Stimulated activated CD4-positive, alpha-beta T cell treated with anti-CD3 and anti-CD28 coated beads, Interleukin-12 subunit alpha, Interleukin-12 subunit beta, amount 100 ng/mL, for 4 hours (primary cell): ENCODE data around the gene TRPV2.

Experiments used
- DNase-seq: peaks from one replicate; pipeline ENCODE4 v3.0.0-alpha.2; 2020

Gene TRPV2

GRCh38 chr17:16407911-16408588, 7.3 kb upstream of the TRPV2 start:
- no peak for DNase-seq

- DNase-seq: no peak
Observed at GRCh38 chr17:16417399-16417798, 2.0 kb downstream of the TRPV2 start.

DNA sequence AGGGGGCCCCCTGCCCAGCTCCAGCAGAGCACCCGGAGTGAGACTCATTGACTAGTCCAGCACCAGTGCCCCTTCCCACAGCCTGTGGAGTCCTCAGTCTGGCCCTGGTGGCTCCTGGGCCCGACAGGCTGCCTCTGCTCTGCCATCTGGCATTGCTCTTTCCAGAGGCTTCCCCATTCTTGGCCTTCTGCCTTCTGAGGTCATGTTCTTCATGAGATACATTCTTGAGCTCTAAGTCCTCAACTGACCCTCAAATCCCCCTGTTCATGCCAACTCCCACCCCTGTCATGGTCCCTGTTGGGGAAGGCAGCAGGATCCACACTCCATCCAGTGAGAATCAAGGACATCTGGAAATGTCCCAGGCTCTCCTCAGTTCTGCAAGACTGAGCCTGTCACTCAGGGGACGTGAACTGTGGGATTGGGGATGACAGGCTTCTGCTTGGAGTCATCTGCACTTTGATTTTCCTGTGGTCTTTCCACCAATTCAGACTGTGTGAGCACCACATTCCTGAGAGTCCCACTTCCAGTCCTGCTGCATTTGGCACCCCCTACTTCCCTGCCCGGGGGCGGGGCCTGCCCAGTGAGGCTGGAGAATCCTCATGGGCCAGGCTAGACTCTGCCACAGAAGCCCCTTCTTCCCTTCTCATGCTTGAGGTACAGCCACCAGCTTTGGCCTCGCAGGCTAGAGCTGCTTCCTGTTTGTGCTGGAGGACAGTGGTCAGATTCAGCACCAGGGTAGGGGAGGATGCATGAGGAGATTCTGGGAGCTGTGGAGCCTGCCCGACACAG, 2.7 kb downstream of the TRPV2 start:
- no peak for DNase-seq

DNA sequence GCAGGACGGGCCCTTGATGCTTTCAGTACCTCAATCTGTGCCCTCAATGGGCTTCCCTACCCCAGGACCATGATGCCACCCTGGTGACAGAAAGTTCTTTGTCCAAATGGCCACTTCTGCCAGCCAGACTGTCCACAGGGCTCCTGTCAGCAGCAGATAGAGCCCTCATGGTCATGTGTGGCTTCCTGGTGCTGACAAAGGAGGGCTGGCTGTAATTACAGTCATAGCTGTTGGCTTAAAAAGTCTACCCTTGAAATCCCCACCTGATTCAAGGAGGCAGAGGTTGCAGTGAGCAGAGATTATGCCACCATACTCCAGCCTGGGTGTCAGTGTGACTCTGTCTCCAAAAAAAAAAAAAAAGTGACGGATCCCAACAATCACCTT, 3.3 kb downstream of the TRPV2 start:
- DNase-seq: no peak

DNA sequence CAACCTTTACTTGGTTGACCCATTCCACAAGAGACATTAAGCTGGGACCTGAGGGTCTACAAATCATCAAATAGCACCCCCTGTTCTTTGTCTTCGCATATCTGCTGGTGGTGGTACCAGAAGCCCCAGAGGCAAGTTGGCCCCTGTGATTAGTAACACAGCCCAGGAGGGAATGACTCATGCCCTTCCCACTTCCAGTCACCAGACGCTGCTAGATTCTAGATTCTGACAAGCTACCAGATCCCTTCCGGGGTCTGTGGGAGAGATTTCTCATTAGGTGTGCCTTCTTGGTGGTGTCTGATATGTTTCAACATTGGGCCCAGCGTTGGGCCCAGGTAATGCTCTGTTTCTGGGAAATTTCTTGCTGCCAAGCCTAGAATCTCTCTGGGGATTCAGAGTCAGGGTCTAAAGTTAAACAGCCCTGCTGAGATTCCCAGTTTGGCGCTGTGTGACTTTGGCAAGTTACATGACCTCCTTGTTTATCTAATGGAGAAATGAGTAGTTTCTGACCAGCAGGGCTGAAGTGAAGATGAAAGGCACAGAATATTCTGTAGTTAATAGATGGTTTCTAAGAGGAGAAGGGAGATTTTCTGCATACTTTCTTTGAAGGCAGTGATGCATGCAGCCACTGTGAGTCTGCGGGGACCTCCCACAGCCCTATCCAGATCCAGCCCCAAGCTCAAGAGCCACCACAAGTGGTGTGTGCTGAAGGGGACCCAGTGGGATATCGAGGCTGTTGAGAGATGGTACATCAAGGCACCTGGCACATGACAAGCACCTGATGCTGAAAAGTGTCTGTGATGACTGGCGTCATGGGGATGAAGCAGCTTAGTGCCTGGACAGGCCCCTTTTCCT, 3.9 kb downstream of the TRPV2 start:
- peak; percentile 53 for DNase-seq

DNA sequence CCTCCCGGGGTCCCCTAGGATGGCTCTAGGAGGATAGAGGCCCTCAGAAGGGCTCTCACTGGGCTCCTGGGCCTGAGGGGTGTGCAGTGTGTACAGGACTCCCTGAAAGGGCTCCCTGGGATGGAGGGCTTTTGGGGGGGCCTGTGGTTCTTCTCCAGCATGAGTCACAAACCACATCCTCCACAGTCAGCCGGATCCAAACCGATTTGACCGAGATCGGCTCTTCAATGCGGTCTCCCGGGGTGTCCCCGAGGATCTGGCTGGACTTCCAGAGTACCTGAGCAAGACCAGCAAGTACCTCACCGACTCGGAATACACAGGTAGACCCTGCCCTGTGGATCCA, 4.5 kb downstream of the TRPV2 start:
- peak; percentile 33 for DNase-seq

DNA sequence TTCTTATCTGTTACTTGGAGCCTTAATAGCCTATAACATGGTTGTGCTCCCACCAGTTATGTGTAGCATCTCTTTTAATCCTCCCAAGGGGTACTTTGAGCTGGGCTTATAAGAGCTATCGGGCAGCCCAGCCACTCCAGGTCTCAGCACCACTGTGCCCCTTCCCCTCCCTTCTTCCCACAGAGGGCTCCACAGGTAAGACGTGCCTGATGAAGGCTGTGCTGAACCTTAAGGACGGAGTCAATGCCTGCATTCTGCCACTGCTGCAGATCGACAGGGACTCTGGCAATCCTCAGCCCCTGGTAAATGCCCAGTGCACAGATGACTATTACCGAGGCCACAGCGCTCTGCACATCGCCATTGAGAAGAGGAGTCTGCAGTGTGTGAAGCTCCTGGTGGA, 7.0 kb downstream of the TRPV2 start:
- DNase-seq: no peak

DNA sequence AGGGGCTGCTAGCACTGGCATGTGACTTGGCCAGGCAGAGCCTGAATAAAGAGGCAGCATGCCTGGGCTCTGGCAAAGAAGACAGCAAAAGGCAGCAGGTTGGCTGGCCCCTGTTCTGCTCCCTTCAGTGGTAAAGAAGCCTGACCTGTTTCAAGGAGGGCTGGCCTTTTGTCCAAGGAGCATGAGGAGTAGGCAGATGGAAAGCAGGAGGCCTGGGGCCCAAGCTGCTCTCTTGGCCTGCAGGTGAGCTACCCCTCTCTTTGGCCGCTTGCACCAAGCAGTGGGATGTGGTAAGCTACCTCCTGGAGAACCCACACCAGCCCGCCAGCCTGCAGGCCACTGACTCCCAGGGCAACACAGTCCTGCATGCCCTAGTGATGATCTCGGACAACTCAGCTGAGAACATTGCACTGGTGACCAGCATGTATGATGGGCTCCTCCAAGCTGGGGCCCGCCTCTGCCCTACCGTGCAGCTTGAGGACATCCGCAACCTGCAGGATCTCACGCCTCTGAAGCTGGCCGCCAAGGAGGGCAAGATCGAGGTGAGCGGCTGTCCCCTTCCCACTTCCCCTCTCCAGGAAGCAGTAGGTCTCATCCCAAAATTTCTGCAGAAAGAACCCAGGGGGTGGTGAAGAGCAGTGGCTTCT, 8.0 kb downstream of the TRPV2 start:
- no peak for DNase-seq

- DNase-seq: no peak
Observed at GRCh38 chr17:16425202-16425601, 9.8 kb downstream of the TRPV2 start.

DNA sequence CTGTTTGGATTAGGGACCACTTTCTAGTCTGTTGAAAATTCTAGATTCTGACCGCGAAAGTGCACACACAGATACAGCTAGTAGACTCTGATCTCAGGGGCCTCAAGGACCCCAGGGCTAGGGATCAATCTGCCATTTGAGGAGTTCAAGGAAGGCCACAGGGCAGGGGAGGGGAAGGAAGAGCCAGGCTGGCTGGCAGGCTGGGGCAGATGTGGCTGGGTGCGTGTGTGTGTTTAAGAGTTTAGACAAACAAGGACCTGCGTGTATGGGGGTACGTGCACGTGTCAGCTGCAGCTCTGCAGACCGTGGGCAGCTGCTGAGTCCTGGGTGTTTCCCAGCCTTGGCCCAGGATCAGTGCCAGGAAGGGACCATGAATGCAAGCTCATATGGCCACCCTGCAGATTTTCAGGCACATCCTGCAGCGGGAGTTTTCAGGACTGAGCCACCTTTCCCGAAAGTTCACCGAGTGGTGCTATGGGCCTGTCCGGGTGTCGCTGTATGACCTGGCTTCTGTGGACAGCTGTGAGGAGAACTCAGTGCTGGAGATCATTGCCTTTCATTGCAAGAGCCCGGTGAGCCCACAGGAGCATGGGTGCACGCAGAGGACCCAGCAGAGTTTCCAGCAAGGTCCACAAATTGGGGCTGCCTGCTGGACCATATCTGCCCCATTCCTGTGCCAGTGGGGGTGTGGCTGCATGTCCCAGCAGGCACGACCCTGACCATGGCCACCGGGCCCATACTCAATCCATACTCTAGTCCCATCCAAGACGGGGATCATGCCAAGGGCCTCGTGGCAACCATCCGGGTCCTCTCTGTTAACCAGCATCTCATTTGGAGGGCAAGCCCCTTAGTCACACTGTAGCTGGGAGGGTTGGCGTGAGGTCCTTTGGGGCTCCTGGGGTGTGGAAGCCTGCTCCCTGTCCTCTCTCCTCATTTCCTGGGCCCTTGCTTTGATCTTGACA, 10.6 kb downstream of the TRPV2 start:
- no peak for DNase-seq

GRCh38 chr17:16427020-16427419, 11.6 kb downstream of the TRPV2 start:
- no peak for DNase-seq

- DNase-seq: peak; percentile 55
Observed at GRCh38 chr17:16428098-16428882, 12.9 kb downstream of the TRPV2 start.

DNA sequence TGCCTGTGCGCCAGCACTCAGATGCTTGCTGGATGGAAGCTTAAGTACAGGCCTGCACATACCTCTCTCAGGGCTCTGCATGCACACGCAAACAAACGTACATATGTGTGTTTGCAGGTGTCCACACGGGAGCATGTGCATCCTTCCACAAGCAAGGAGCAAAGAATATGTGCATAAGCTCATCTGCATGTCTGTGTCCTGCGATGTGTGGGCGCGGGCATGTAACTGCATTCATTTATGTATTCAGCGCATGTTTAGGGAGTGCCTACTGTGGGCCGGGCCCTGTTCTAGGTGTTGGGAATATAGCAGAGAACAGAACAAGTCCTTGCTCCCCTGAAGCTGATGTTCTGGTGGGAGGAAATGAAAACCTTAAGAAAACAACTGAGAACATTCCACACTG, 13.7 kb downstream of the TRPV2 start:
- DNase-seq: no peak

- DNase-seq: no peak
Observed at GRCh38 chr17:16430650-16431049, 15.3 kb downstream of the TRPV2 start.

GRCh38 chr17:16432017-16432416, 16.6 kb downstream of the TRPV2 start:
- no peak for DNase-seq

- no peak for DNase-seq
Observed at GRCh38 chr17:16433514-16433913, 18.1 kb downstream of the TRPV2 start.

GRCh38 chr17:16434662-16435061, 19.3 kb downstream of the TRPV2 start:
- DNase-seq: no peak

GRCh38 chr17:16435925-16436886, 20.8 kb downstream of the TRPV2 start:
- DNase-seq: no peak

- DNase-seq: no peak
Observed at GRCh38 chr17:16437083-16437482, 21.7 kb downstream of the TRPV2 start.

DNA sequence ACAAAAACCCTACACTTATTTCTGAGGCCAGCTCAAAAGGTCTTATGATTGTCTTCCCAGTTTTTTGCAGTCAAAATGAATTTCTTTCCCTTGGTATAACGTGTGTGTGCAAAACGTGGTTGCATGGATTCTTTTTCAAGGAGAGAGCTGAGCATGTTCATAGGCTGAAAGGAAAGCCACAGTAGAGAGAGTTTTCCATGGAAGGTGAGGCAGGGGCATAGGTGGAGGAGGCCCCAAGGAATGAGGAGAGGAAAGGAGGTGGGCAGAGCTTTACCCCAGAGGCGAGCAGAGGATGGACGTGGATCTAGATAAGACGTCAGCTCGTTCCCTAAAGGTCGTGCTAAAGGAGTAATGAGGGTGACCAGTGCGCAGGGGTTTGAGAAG, 22.8 kb downstream of the TRPV2 start:
- DNase-seq: no peak
